KMS-11 (cell line): ENCODE results near the gene PADI4.
"Not testable (repeated sequence)": the region's sequence is repeated elsewhere in the genome, so short reads cannot be mapped to it uniquely, and the experiment has no call there.

Experiments used
- H2AFZ ChIP-seq: fragments of 200-600 bp; sonication (generic); 2 replicates; pipeline ENCODE4 v1.6.1; 2016; ENCODE audit warnings: antibody characterized with exemption, mixed run types, low read depth
- H3K27ac ChIP-seq: fragments of 200-600 bp; sonication (generic); 2 replicates; pipeline ENCODE4 v1.6.1; 2016; ENCODE audit warnings: mild to moderate bottlenecking, mixed run types
- H3K27me3 ChIP-seq: fragments of 200-600 bp; sonication (generic); 2 replicates; pipeline ENCODE4 v1.6.1; 2017; ENCODE audit warnings: mild to moderate bottlenecking, low read depth, mixed run types, moderate library complexity; ENCODE audit not compliant: insufficient read depth
- H3K36me3 ChIP-seq: fragments of 200-600 bp; sonication (generic); 2 replicates; pipeline ENCODE4 v1.6.1; 2017; ENCODE audit warnings: mild to moderate bottlenecking, mixed run types; ENCODE audit not compliant: insufficient read depth
- H3K4me1 ChIP-seq: fragments of 200-600 bp; sonication (generic); 2 replicates; pipeline ENCODE4 v1.6.1; 2016; ENCODE audit warnings: mild to moderate bottlenecking, low read depth, mixed run types; ENCODE audit not compliant: poor library complexity, severe bottlenecking
- H3K4me2 ChIP-seq: fragments of 200-600 bp; sonication (generic); 2 replicates; pipeline ENCODE4 v1.7.0; 2016; ENCODE audit warnings: mild to moderate bottlenecking, mixed run types
- H3K4me3 ChIP-seq: fragments of 200-600 bp; sonication (generic); IDR thresholded peaks from 2 replicates; pipeline ENCODE4 v1.6.1; 2017; ENCODE audit warnings: low read depth, low read length, mixed read lengths; ENCODE audit not compliant: insufficient read depth
- H3K79me2 ChIP-seq: fragments of 200-600 bp; sonication (generic); 2 replicates; pipeline ENCODE4 v1.6.1; 2016; ENCODE audit warnings: low read depth, mixed run types; ENCODE audit not compliant: insufficient read depth
- H3K9ac ChIP-seq: fragments of 200-600 bp; sonication (generic); 2 replicates; pipeline ENCODE4 v1.6.1; 2016; ENCODE audit warnings: mild to moderate bottlenecking, mixed run types
- H4K20me1 ChIP-seq: fragments of 200-600 bp; sonication (generic); 2 replicates; pipeline ENCODE4 v1.6.1; 2016; ENCODE audit warnings: mild to moderate bottlenecking, mixed run types; ENCODE audit not compliant: insufficient read depth
- CTCF ChIP-seq: fragments of 200-600 bp; sonication (generic); conservative IDR thresholded peaks from 2 replicates; pipeline ENCODE4 v1.6.1; 2017; ENCODE audit warnings: low read depth, mild to moderate bottlenecking, antibody characterized with exemption, low read length, moderate library complexity, mixed read lengths

The PADI4 gene

GRCh38 chr1:17339521-17339920 is 31.5 kb downstream of the PADI4 start:
- no peak overlapping the region for H3K4me3 ChIP-seq
- H3K36me3 ChIP-seq = no peaks in the 10 kb centered on the region
- no peak overlapping the region for H3K9ac ChIP-seq
- no peaks in the 10 kb centered on the region for H3K79me2 ChIP-seq
- TF ChIP-seq CTCF = no peak
- H4K20me1 ChIP-seq = no peaks in the 10 kb centered on the region
- no peak overlapping the region for H2AFZ ChIP-seq
- peaks cover 36% of the 10 kb centered on the region; the same call in 1 of the 2 replicates for H3K27me3 ChIP-seq
- H3K4me2 ChIP-seq = no peak overlapping the region
- no peak overlapping the region for H3K27ac ChIP-seq
- H3K4me1 ChIP-seq = no peaks in the 10 kb centered on the region

- no peak overlapping the region for H3K4me2 ChIP-seq
- H3K36me3 ChIP-seq = no peaks in the 10 kb centered on the region
- no peaks in the 10 kb centered on the region for H4K20me1 ChIP-seq
- no peak overlapping the region for H2AFZ ChIP-seq
- no peaks in the 10 kb centered on the region for H3K79me2 ChIP-seq
- H3K27me3 ChIP-seq = peaks cover 36% of the 10 kb centered on the region; the same call in 1 of the 2 replicates
- H3K9ac ChIP-seq = no peak overlapping the region
- H3K27ac ChIP-seq = no peak overlapping the region
- no peak for TF ChIP-seq CTCF
- no peaks in the 10 kb centered on the region for H3K4me1 ChIP-seq
- H3K4me3 ChIP-seq = no peak overlapping the region
Observed at GRCh38 chr1:17340358-17340757, 32.4 kb downstream of the PADI4 start.

GRCh38 chr1:17342014-17342441 is 34.0 kb downstream of the PADI4 start:
- no peak overlapping the region for H2AFZ ChIP-seq
- no peak overlapping the region for H3K4me3 ChIP-seq
- no peaks in the 10 kb centered on the region for H4K20me1 ChIP-seq
- peaks cover 42% of the 10 kb centered on the region for H3K27me3 ChIP-seq
- no peak overlapping the region for H3K4me2 ChIP-seq
- H3K36me3 ChIP-seq = no peaks in the 10 kb centered on the region
- no peaks in the 10 kb centered on the region for H3K4me1 ChIP-seq
- TF ChIP-seq CTCF = no peak
- no peaks in the 10 kb centered on the region for H3K79me2 ChIP-seq
- no peak overlapping the region for H3K9ac ChIP-seq
- no peak overlapping the region for H3K27ac ChIP-seq

GRCh38 chr1:17345506-17345905 is 37.5 kb downstream of the PADI4 start:
- H3K4me3 ChIP-seq, H3K36me3 ChIP-seq, H2AFZ ChIP-seq, H3K79me2 ChIP-seq, H4K20me1 ChIP-seq, H3K9ac ChIP-seq, H3K4me2 ChIP-seq, H3K4me1 ChIP-seq, H3K27ac ChIP-seq: not testable (repeated sequence)
- peaks cover 32% of the 10 kb centered on the region for H3K27me3 ChIP-seq

- no peak for TF ChIP-seq CTCF
- no peaks in the 10 kb centered on the region for H3K36me3 ChIP-seq
- H4K20me1 ChIP-seq = no peaks in the 10 kb centered on the region
- H2AFZ ChIP-seq = no peak overlapping the region
- no peak overlapping the region for H3K27ac ChIP-seq
- H3K4me1 ChIP-seq = no peaks in the 10 kb centered on the region
- H3K27me3 ChIP-seq = peaks cover 31% of the 10 kb centered on the region
- no peaks in the 10 kb centered on the region for H3K79me2 ChIP-seq
- no peak overlapping the region for H3K4me2 ChIP-seq
- H3K4me3 ChIP-seq = no peak overlapping the region
- H3K9ac ChIP-seq = no peak overlapping the region
Observed at GRCh38 chr1:17346046-17346789, 38.2 kb downstream of the PADI4 start.
